H9 (cell line): ENCODE results near the gene CSTPP1. TPM values are rescaled to one million over a fixed set of nuclear protein-coding genes. Genes with fewer than 3 reads are reported as not detected.

ENCODE experiments used
- DNase-seq: peaks from one replicate; pipeline ENCODE4 v3.0.0-alpha.2; 2017
- H2AFZ ChIP-seq: one replicate; pipeline ENCODE4 v1.6.1; 2013; ENCODE audit warnings: mild to moderate bottlenecking, low read length, control low read depth, moderate library complexity
- H2AK5ac ChIP-seq: 2 replicates; pipeline ENCODE4 v1.6.1; 2013; ENCODE audit warnings: low read length, control low read depth, mixed read lengths; ENCODE audit not compliant: insufficient read length
- H2BK120ac ChIP-seq: one replicate; pipeline ENCODE4 v1.6.1; 2013; ENCODE audit warnings: low read depth, mild to moderate bottlenecking, low read length, control low read depth, inconsistent platforms; ENCODE audit not compliant: poor library complexity, severe bottlenecking
- H2BK12ac ChIP-seq: 2 replicates; pipeline ENCODE4 v1.6.1; 2013; ENCODE audit warnings: low read length, control low read depth, mixed read lengths, low read depth; ENCODE audit not compliant: insufficient read length
- H2BK15ac ChIP-seq: 2 replicates; pipeline ENCODE4 v1.6.1; 2013; ENCODE audit warnings: low read depth, low read length, control low read depth
- H2BK20ac ChIP-seq: one replicate; pipeline ENCODE4 v1.6.1; 2013; ENCODE audit warnings: low read depth, mild to moderate bottlenecking, low read length, control low read depth, inconsistent platforms; ENCODE audit not compliant: poor library complexity, severe bottlenecking
- H2BK5ac ChIP-seq: 2 replicates; pipeline ENCODE4 v1.6.1; 2013; ENCODE audit warnings: low read length, control low read depth, mixed read lengths; ENCODE audit not compliant: insufficient read length
- H3K14ac ChIP-seq: 2 replicates; pipeline ENCODE4 v1.6.1; 2013; ENCODE audit warnings: low read length, control low read depth; ENCODE audit not compliant: insufficient read depth
- H3K18ac ChIP-seq: 2 replicates; pipeline ENCODE4 v1.6.1; 2013; ENCODE audit warnings: low read depth, mild to moderate bottlenecking, mixed read lengths, low read length, control low read depth; ENCODE audit not compliant: insufficient read length
- H3K23ac ChIP-seq: 2 replicates; pipeline ENCODE4 v1.6.1; 2013; ENCODE audit warnings: low read length, control low read depth, mixed read lengths, low read depth; ENCODE audit not compliant: insufficient read length
- H3K23me2 ChIP-seq: 2 replicates; pipeline ENCODE4 v1.6.1; 2013; ENCODE audit warnings: low read depth, mild to moderate bottlenecking, mixed read lengths, low read length, control low read depth; ENCODE audit not compliant: insufficient read length, poor library complexity, severe bottlenecking
- H3K27ac ChIP-seq: 2 replicates; pipeline ENCODE4 v1.5.1; 2013; ENCODE audit warnings: low read length, control low read depth, mixed read lengths, low read depth; ENCODE audit not compliant: insufficient read length
- H3K27me3 ChIP-seq: 2 replicates; pipeline ENCODE4 v1.6.1; 2013; ENCODE audit warnings: low read length, control low read depth, inconsistent platforms; ENCODE audit not compliant: insufficient read depth
- H3K4ac ChIP-seq: 2 replicates; pipeline ENCODE4 v1.6.1; 2013; ENCODE audit warnings: low read depth, mild to moderate bottlenecking, control low read depth, inconsistent platforms, low read length, moderate library complexity
- H3K4me1 ChIP-seq: 2 replicates; pipeline ENCODE4 v1.6.1; 2013; ENCODE audit warnings: low read length, control low read depth, inconsistent platforms; ENCODE audit not compliant: insufficient read depth
- H3K4me2 ChIP-seq: 2 replicates; pipeline ENCODE4 v1.6.1; 2013; ENCODE audit warnings: low read length, control low read depth, mixed read lengths; ENCODE audit not compliant: insufficient read length, insufficient read depth
- H3K56ac ChIP-seq: 2 replicates; pipeline ENCODE4 v1.6.1; 2013; ENCODE audit warnings: low read depth, mild to moderate bottlenecking, mixed read lengths, low read length, control low read depth; ENCODE audit not compliant: insufficient read length
- H3K79me1 ChIP-seq: 2 replicates; pipeline ENCODE4 v1.6.1; 2013; ENCODE audit warnings: low read depth, mild to moderate bottlenecking, moderate library complexity, low read length, control low read depth, inconsistent platforms; ENCODE audit not compliant: insufficient read depth, poor library complexity, severe bottlenecking
- H3K79me2 ChIP-seq: 2 replicates; pipeline ENCODE4 v1.6.1; 2013; ENCODE audit warnings: low read length, control low read depth, inconsistent platforms; ENCODE audit not compliant: insufficient read depth
- H3K9ac ChIP-seq: 2 replicates; pipeline ENCODE4 v1.6.1; 2013; ENCODE audit warnings: low read length, control low read depth, mixed read lengths; ENCODE audit not compliant: insufficient read length; ENCODE audit errors: extremely low read depth
- H3K9me3 ChIP-seq: one replicate; pipeline ENCODE4 v1.6.1; 2013; ENCODE audit warnings: low read depth, low read length, inconsistent platforms; ENCODE audit not compliant: control insufficient read depth
- H3T11ph ChIP-seq: one replicate; pipeline ENCODE4 v1.6.1; 2013; ENCODE audit warnings: mild to moderate bottlenecking, low read length, control low read depth, inconsistent platforms
- H4K20me1 ChIP-seq: one replicate; pipeline ENCODE4 v1.6.1; 2013; ENCODE audit not compliant: control insufficient read depth, insufficient read length, insufficient read depth
- H4K5ac ChIP-seq: 2 replicates; pipeline ENCODE4 v1.6.1; 2013; ENCODE audit warnings: low read depth, mild to moderate bottlenecking, mixed read lengths, low read length, control low read depth; ENCODE audit not compliant: insufficient read length
- H4K8ac ChIP-seq: replicated peaks from 2 replicates; pipeline ENCODE4 v1.6.1; 2013; ENCODE audit warnings: low read length, control low read depth, mixed read lengths, low read depth; ENCODE audit not compliant: insufficient read length
- H4K91ac ChIP-seq: 2 replicates; pipeline ENCODE4 v1.6.1; 2013; ENCODE audit warnings: low read depth, mild to moderate bottlenecking, moderate library complexity, mixed read lengths, low read length, control low read depth; ENCODE audit not compliant: insufficient read length
- H3K27ac Mint-ChIP-seq, 3 experiments: 2 replicates in 2 of 3; 3 replicates in 1 of 3; pipeline ENCODE4 v1.8.0; 2020 to 2021; ENCODE audit warnings: mixed read lengths in 3 of 3, mild to moderate bottlenecking in 1 of 3, moderate library complexity in 1 of 3
- H3K27me3 Mint-ChIP-seq: 2 replicates; pipeline ENCODE4 v1.8.0; 2021; ENCODE audit warnings: low read depth, mild to moderate bottlenecking, moderate library complexity, mixed read lengths
- H3K36me3 Mint-ChIP-seq, 3 experiments: 2 replicates in 2 of 3; 3 replicates in 1 of 3; pipeline ENCODE4 v1.8.0; 2020 to 2021; ENCODE audit warnings: low read depth in 3 of 3, mixed read lengths in 3 of 3; ENCODE audit not compliant: insufficient read depth in 1 of 3
- H3K4me1 Mint-ChIP-seq, 2 experiments: 2 replicates each; pipeline ENCODE4 v1.8.0; 2020; ENCODE audit warnings: mixed read lengths in 2 of 2
- H3K4me3 Mint-ChIP-seq, 2 experiments: 2 replicates in 1 of 2; 3 replicates in 1 of 2; pipeline ENCODE4 v1.8.0; 2020 to 2021; ENCODE audit warnings: mild to moderate bottlenecking in 2 of 2, mixed read lengths in 2 of 2, moderate library complexity in 1 of 2
- H3K9me3 Mint-ChIP-seq, 2 experiments: 2 replicates in 1 of 2; 3 replicates in 1 of 2; pipeline ENCODE4 v1.8.0; 2020; ENCODE audit warnings: mild to moderate bottlenecking in 2 of 2, mixed read lengths in 2 of 2, moderate library complexity in 1 of 2
- WGBS: extraction: QIAGEN DNeasy Blood & Tissue Kit; methylation state at CpG from one replicate; pipeline ENCODE4 v1.1.7; 2013; ENCODE audit warnings: missing lambda C conversion rate, low lambda C conversion rate, mixed read lengths; ENCODE audit not compliant: insufficient read length; ENCODE audit errors: extremely low coverage; 5-methylcytosine and 5-hydroxymethylcytosine counted together
- total RNA-seq: library from RNA; stranded (reverse); gene quantifications from 2 replicates; pipeline ENCODE4 v1.2.1, GENCODE V29; 2021
- TF ChIP-seq, protein P1 (sequence below): fragments of 200-600 bp; sonication (generic); conservative IDR thresholded peaks from 3 replicates; pipeline ENCODE4 v1.8.0; 2021; ENCODE audit warnings: antibody characterized with exemption, mild to moderate bottlenecking

Gene CSTPP1
- total RNA-seq, 1 experiment from 2014 or later: 21.2 TPM

DNA sequence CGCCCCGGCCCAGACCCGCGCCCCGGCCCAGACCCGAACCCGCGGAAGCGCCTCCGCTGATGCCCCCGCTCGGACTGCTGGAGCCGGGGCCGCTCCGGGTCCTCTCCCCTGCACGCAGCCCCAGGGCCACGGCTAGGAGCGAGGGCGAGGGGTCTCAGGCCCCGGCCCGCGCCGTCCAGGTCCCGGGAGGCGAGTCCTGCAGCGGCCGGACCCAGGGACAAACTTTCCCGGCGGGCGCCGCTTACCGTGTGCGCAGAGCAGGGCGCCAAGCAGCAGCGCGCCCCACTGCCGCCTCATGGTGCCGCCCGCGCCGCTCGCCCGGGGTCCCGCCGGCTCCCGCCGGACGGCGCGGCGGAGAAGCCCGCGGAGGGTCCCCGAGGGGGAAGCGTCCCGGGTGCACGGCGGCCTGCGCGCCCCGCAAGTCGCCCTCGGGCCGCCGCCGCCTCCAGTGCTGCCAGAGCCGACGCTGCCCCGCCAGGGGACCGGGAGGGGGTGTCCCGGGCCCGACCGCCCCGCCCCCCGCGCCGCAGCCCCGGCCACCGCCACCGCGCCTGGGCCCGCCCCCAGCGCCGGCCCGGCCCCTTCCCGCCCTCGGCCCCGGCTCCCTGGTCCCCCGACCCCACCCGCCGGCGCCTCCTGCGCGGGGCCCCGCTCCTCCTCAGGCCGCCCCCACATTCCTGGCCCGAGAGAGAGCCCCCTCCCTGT lies 18.3 kb upstream of the CSTPP1 start, which contains the start of gene LRP4:
Gene LRP4 (minus strand): TSS at position 468 of the 705 bp plus-strand sequence. CDS start 171 bp downstream, at position 297.
- Histone ChIP-seq H3K27me3 (no peaks in the 10 kb centered on the region; the same call in 1 of the 2 replicates), H2AK5ac (no peak within 1 kb of the TSS), H2BK15ac (no peak within 1 kb of the TSS), H4K5ac (no peak within 1 kb of the TSS), H3T11ph (no peak within 1 kb of the TSS), H3K56ac (no peak within 1 kb of the TSS), H3K27ac (no peak within 1 kb of the TSS), H3K9ac (peak within 1 kb of the TSS; percentile 35), H2BK12ac (no peak within 1 kb of the TSS), H3K18ac (no peak within 1 kb of the TSS), H3K79me2 (peaks cover 3% of the 10 kb centered on the region; the same call in 1 of the 2 replicates), H3K23me2 (peaks cover 19% of the 10 kb centered on the region), H3K4me2 (peak within 1 kb of the TSS; percentile 91), H4K91ac (no peak within 1 kb of the TSS), H3K14ac (no peak within 1 kb of the TSS; the same call in 1 of the 2 replicates), H2AFZ (no peak within 1 kb of the TSS), H4K8ac (no peak within 1 kb of the TSS), H3K4me1 (peaks cover 8% of the 10 kb centered on the region; the same call in 1 of the 2 replicates), H3K9me3 (no peaks in the 10 kb centered on the region), H2BK120ac (no peak within 1 kb of the TSS), H4K20me1 (no peaks in the 10 kb centered on the region), H3K4ac (no peak within 1 kb of the TSS), H2BK20ac (no peak within 1 kb of the TSS), H3K79me1 (no peaks in the 10 kb centered on the region), H3K23ac (no peak within 1 kb of the TSS), H2BK5ac (no peak within 1 kb of the TSS)
- TF ChIP-seq, protein P1, sequence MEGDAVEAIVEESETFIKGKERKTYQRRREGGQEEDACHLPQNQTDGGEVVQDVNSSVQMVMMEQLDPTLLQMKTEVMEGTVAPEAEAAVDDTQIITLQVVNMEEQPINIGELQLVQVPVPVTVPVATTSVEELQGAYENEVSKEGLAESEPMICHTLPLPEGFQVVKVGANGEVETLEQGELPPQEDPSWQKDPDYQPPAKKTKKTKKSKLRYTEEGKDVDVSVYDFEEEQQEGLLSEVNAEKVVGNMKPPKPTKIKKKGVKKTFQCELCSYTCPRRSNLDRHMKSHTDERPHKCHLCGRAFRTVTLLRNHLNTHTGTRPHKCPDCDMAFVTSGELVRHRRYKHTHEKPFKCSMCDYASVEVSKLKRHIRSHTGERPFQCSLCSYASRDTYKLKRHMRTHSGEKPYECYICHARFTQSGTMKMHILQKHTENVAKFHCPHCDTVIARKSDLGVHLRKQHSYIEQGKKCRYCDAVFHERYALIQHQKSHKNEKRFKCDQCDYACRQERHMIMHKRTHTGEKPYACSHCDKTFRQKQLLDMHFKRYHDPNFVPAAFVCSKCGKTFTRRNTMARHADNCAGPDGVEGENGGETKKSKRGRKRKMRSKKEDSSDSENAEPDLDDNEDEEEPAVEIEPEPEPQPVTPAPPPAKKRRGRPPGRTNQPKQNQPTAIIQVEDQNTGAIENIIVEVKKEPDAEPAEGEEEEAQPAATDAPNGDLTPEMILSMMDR: no peak
- Mint-ChIP-seq H3K9me3 (no peaks in the 10 kb centered on the region; a peak in 1 of 5 replicates), H3K4me1 (peaks cover 51 to 54% of the 10 kb centered on the region in 2 experiments), H3K27ac (peak within 1 kb of the TSS; percentile 54 to 84 (median 73); a peak in 4 of 7 replicates), H3K27me3 (peaks cover 42% of the 10 kb centered on the region), H3K36me3 (peaks cover 2 to 4% (median 4%) of the 10 kb centered on the region in 3 experiments; a peak in 4 of 7 replicates), H3K4me3 (peak within 1 kb of the TSS; percentile 79 to 97)
- peak; percentile 65 for DNase-seq
- WGBS: no CpG with 5 or more reads among the region's 97 CpGs
